Hepatocyte (in vitro differentiated cells): ENCODE data around the gene SIRPB1. TPM values are rescaled to one million over a fixed set of nuclear protein-coding genes. Genes with fewer than 3 reads are reported as not detected.
A peak's percentile ranks its signal among the peaks of the same experiment; 100 is the strongest.

Source experiments
- DNase-seq: peaks from one replicate; pipeline ENCODE4 v3.0.0-alpha.2; 2016; ENCODE audit warnings: low spot score
- H2AFZ ChIP-seq: fragments of 200-600 bp; sonication (generic); 2 replicates; pipeline ENCODE4 v1.6.0; 2016; ENCODE audit warnings: antibody characterized with exemption, mild to moderate bottlenecking
- H3K27ac ChIP-seq: fragments of 200-600 bp; sonication (generic); 2 replicates; pipeline ENCODE4 v1.5.1; 2016; ENCODE audit warnings: mild to moderate bottlenecking
- H3K27me3 ChIP-seq: fragments of 200-600 bp; sonication (generic); 2 replicates; pipeline ENCODE4 v1.6.1; 2016
- H3K36me3 ChIP-seq: fragments of 200-600 bp; sonication (generic); replicated peaks from 2 replicates; pipeline ENCODE4 v1.5.1; 2016; ENCODE audit warnings: low read depth; ENCODE audit not compliant: insufficient read depth
- H3K4me1 ChIP-seq: fragments of 200-600 bp; sonication (generic); 2 replicates; pipeline ENCODE4 v1.5.1; 2016; ENCODE audit warnings: mild to moderate bottlenecking, moderate library complexity; ENCODE audit not compliant: insufficient read depth
- H3K4me2 ChIP-seq: fragments of 200-600 bp; sonication (generic); 2 replicates; pipeline ENCODE4 v1.6.0; 2016
- H3K4me3 ChIP-seq: fragments of 200-600 bp; sonication (generic); 2 replicates; pipeline ENCODE4 v1.5.1; 2016; ENCODE audit warnings: mild to moderate bottlenecking
- H3K79me2 ChIP-seq: fragments of 200-600 bp; sonication (generic); 2 replicates; pipeline ENCODE4 v1.6.0; 2017; ENCODE audit warnings: mild to moderate bottlenecking
- H3K9me2 ChIP-seq: fragments of 200-600 bp; sonication (generic); replicated peaks from 2 replicates; pipeline ENCODE4 v1.6.0; 2017; ENCODE audit warnings: mild to moderate bottlenecking; ENCODE audit not compliant: insufficient read depth
- H3K9me3 ChIP-seq: fragments of 200-600 bp; sonication (generic); 2 replicates; pipeline ENCODE4 v1.5.1; 2016; ENCODE audit warnings: low read depth, mild to moderate bottlenecking
- H4K20me1 ChIP-seq: fragments of 200-600 bp; sonication (generic); 2 replicates; pipeline ENCODE4 v1.6.0; 2016; ENCODE audit warnings: mild to moderate bottlenecking; ENCODE audit not compliant: insufficient read depth, poor library complexity, severe bottlenecking
- CTCF ChIP-seq: fragments of 200-600 bp; sonication (generic); IDR thresholded peaks from 2 replicates; pipeline ENCODE4 v1.5.1; 2016; ENCODE audit warnings: antibody characterized with exemption, mild to moderate bottlenecking; ENCODE audit not compliant: poor library complexity
- EZH2 ChIP-seq: fragments of 200-600 bp; sonication (generic); IDR thresholded peaks from 2 replicates; pipeline ENCODE4 v1.6.1; 2016; ENCODE audit warnings: antibody characterized with exemption, mild to moderate bottlenecking, borderline replicate concordance
- EZH2phosphoT487 ChIP-seq: fragments of 200-600 bp; sonication (generic); IDR thresholded peaks from one replicate; pipeline ENCODE4 v1.6.1; 2018; ENCODE audit warnings: antibody characterized with exemption, mild to moderate bottlenecking, low read depth, moderate library complexity; ENCODE audit not compliant: unreplicated experiment, severe bottlenecking
- WGBS: methylation state at CpG from one replicate; pipeline ENCODE4 v1.1.6; 2016; ENCODE audit warnings: low lambda C conversion rate; ENCODE audit errors: missing lambda C conversion rate; 5-methylcytosine and 5-hydroxymethylcytosine counted together
- polyA plus RNA-seq: library from polyadenylated mRNA; unstranded; fragments of >200 nt; fragmentation: Nextera tagmentation; extraction: Ambion mirVana; gene quantifications from 2 replicates; pipeline ENCODE4 v1.2.1, GENCODE V29; 2016
- total RNA-seq: library from RNA; depleted of rRNA; stranded (reverse); fragments of >200 nt; gene quantifications from 2 replicates; pipeline ENCODE4 v1.2.3, GENCODE V29; 2014

Gene SIRPB1
- total and polyA plus RNA-seq, 2 experiments from 2014 or later = 0.57 to 0.97 TPM

DNA sequence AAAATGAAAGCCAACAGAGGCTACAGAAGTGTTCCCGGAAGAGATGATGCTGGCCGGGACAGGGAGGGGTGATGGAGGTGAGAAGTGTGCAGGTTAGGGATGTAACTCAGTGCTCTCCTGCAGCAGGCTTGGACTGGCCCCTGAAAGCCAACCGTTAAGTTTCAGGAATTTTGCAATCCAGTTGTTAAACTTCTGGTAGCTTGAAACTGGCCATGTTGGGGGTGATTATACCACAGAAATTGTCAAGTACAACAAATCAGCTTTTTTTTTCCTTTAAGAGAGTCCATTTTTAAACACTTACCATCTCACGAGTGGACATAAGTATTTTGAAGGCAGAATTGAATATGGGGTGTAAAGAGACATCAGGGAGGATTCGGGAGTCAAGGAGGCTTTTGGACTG is 8.8 kb upstream of the SIRPB1 start:
- Histone ChIP-seq H3K4me1 (no peaks in the 10 kb centered on the region), H3K4me3 (no peak overlapping the region), H3K9me3 (no peaks in the 10 kb centered on the region), H3K9me2 (no peaks in the 10 kb centered on the region), H3K27me3 (no peaks in the 10 kb centered on the region), H4K20me1 (no peaks in the 10 kb centered on the region), H2AFZ (no peak overlapping the region), H3K27ac (no peak overlapping the region), H3K36me3 (no peaks in the 10 kb centered on the region), H3K4me2 (no peak overlapping the region), H3K79me2 (no peaks in the 10 kb centered on the region)
- TF ChIP-seq CTCF (no peak), EZH2phosphoT487 (no peak), EZH2 (no peak)
- 77% methylated on average over 5 of the region's 5 CpGs for WGBS
- DNase-seq = no peak

DNA sequence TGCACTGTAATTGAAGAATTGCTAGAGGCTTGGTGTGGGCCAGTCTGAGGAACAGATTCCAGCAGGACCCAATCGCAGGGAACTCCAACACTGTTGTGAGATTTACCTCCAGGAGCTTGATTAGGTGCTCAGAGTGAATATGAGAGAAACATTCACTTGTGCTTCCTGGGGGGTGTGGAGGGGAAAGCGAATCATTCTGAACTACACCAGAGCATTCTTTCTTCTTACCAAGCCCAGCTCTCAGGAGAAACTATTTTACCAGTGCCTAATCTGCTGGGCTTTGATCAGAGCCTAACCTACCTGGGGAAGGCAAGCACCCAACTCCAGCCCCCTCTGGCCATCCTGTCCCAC is 7.4 kb upstream of the SIRPB1 start:
- Histone ChIP-seq H3K4me1 (no peaks in the 10 kb centered on the region), H4K20me1 (no peaks in the 10 kb centered on the region), H3K4me3 (no peak overlapping the region), H3K9me2 (no peaks in the 10 kb centered on the region), H3K36me3 (no peaks in the 10 kb centered on the region), H3K27me3 (no peaks in the 10 kb centered on the region), H3K27ac (no peak overlapping the region), H3K79me2 (no peaks in the 10 kb centered on the region), H3K4me2 (no peak overlapping the region), H3K9me3 (no peaks in the 10 kb centered on the region), H2AFZ (no peak overlapping the region)
- TF ChIP-seq CTCF (no peak), EZH2phosphoT487 (no peak), EZH2 (no peak)
- peak; percentile 2 for DNase-seq
- WGBS = 91% methylated on average over 2 of the region's 2 CpGs

DNA sequence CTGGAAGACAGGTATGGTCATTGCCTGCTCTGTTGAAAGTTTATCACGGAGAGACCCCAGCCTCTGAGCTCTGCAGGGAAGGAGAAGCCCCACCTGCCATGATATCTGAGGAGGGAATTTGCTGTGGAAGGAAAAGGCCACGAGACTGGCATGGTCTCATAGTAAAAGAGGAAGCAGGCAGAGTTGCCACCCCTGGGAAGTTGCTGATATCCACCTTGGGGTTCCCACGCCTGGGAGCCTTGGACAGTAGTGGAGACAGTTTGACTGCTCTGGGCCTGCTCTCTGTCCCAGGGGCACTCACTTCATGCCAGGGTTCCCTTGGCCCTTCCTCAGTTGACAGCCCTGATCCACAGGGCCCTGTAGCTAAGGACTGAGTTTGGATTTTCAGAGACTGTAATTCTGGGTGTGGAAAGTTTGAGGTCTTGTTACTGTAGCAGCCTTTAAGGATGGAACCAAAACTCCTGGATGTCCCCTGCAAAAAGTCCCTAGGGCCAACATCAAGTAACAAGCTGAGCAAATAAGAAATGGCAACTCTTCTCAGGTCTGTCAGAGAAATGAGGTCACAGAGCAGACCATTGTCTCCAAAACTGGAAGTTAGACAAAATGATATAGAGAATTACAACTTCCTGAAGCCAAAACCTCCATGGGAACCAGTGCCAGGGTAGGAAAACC is 6.9 kb upstream of the SIRPB1 start:
- Histone ChIP-seq H3K9me3 (no peaks in the 10 kb centered on the region), H3K4me1 (no peaks in the 10 kb centered on the region), H3K36me3 (no peaks in the 10 kb centered on the region), H3K4me2 (no peak overlapping the region), H3K27ac (no peak overlapping the region), H4K20me1 (no peaks in the 10 kb centered on the region), H3K27me3 (no peaks in the 10 kb centered on the region), H3K9me2 (no peaks in the 10 kb centered on the region), H3K4me3 (no peak overlapping the region), H3K79me2 (no peaks in the 10 kb centered on the region), H2AFZ (no peak overlapping the region)
- WGBS = 77% methylated on average over 3 of the region's 3 CpGs
- DNase-seq = peak; percentile 1
- no peak for TF ChIP-seq EZH2phosphoT487
- TF ChIP-seq CTCF = no peak
- TF ChIP-seq EZH2 = no peak
